GM23338 (cell line): ENCODE results near the gene CUX1. TPM values are rescaled to one million over a fixed set of nuclear protein-coding genes. Genes with fewer than 3 reads are reported as not detected.

ENCODE experiments used
- ATAC-seq: fragments of 200-7000 bp; cut with Tn5 transposase; 3 replicates; pipeline ENCODE4 v1.9.1; 2020
- DNase-seq: peaks from one replicate; pipeline ENCODE4 v3.0.0-alpha.2; 2015; ENCODE audit warnings: low spot score
- H2AFZ ChIP-seq: fragments of 200-600 bp; sonication (generic); 2 replicates; pipeline ENCODE4 v1.8.0; 2016; ENCODE audit warnings: antibody characterized with exemption, mild to moderate bottlenecking, moderate library complexity
- H3F3A ChIP-seq: fragments of 200-600 bp; sonication (generic); replicated peaks from 2 replicates; pipeline ENCODE4 v1.8.0; 2017; ENCODE audit warnings: antibody characterized with exemption, mixed run types, low read depth
- H3K27ac ChIP-seq: fragments of 200-600 bp; sonication (generic); 2 replicates; pipeline ENCODE4 v1.6.1; 2016; ENCODE audit warnings: low read depth
- H3K27me3 ChIP-seq: fragments of 200-600 bp; sonication (generic); 2 replicates; pipeline ENCODE4 v1.8.0; 2016; ENCODE audit warnings: mild to moderate bottlenecking, mixed run types, moderate library complexity; ENCODE audit not compliant: insufficient read depth
- H3K36me3 ChIP-seq: fragments of 200-600 bp; sonication (generic); 2 replicates; pipeline ENCODE4 v1.8.0; 2016; ENCODE audit warnings: mild to moderate bottlenecking; ENCODE audit not compliant: insufficient read depth
- H3K4me1 ChIP-seq: fragments of 200-600 bp; sonication (generic); 2 replicates; pipeline ENCODE4 v1.8.0; 2016; ENCODE audit warnings: mild to moderate bottlenecking, moderate library complexity; ENCODE audit not compliant: insufficient read depth
- H3K4me2 ChIP-seq: fragments of 200-600 bp; sonication (generic); 2 replicates; pipeline ENCODE4 v1.7.1; 2017; ENCODE audit warnings: mixed run types
- H3K4me3 ChIP-seq: fragments of 200-600 bp; sonication (generic); 2 replicates; pipeline ENCODE4 v1.6.1; 2016; ENCODE audit warnings: mixed run types
- H3K79me2 ChIP-seq: fragments of 200-600 bp; sonication (generic); replicated peaks from 2 replicates; pipeline ENCODE4 v1.8.0; 2017; ENCODE audit warnings: mild to moderate bottlenecking; ENCODE audit not compliant: insufficient read depth
- H3K9me2 ChIP-seq: fragments of 200-600 bp; sonication (generic); 2 replicates; pipeline ENCODE4 v1.8.0; 2017; ENCODE audit not compliant: insufficient read depth
- H4K20me1 ChIP-seq: fragments of 200-600 bp; sonication (generic); replicated peaks from 2 replicates; pipeline ENCODE4 v1.8.0; 2017; ENCODE audit warnings: mild to moderate bottlenecking; ENCODE audit not compliant: insufficient read depth
- H3K27ac Mint-ChIP-seq: 2 replicates; pipeline ENCODE4 v1.8.0; 2020; ENCODE audit warnings: inconsistent platforms, mild to moderate bottlenecking, moderate library complexity, mixed read lengths
- H3K27me3 Mint-ChIP-seq: 3 replicates; pipeline ENCODE4 v1.8.0; 2022; ENCODE audit warnings: low read depth, mild to moderate bottlenecking, moderate library complexity, mixed read lengths, inconsistent platforms; ENCODE audit not compliant: insufficient read depth, poor library complexity
- H3K36me3 Mint-ChIP-seq: 3 replicates; pipeline ENCODE4 v1.8.0; 2021; ENCODE audit warnings: low read depth, mild to moderate bottlenecking, inconsistent platforms, moderate library complexity, mixed read lengths
- H3K4me1 Mint-ChIP-seq: 3 replicates; pipeline ENCODE4 v1.8.0; 2020; ENCODE audit warnings: mild to moderate bottlenecking, inconsistent platforms, mixed read lengths
- H3K4me3 Mint-ChIP-seq: 3 replicates; pipeline ENCODE4 v1.8.0; 2021; ENCODE audit warnings: moderate library complexity, mild to moderate bottlenecking, inconsistent platforms, mixed read lengths
- H3K9me3 Mint-ChIP-seq: 3 replicates; pipeline ENCODE4 v1.8.0; 2020; ENCODE audit warnings: moderate library complexity, mild to moderate bottlenecking, inconsistent platforms, mixed read lengths
- EZH2 ChIP-seq: fragments of 200-600 bp; sonication (generic); IDR thresholded peaks from one replicate; pipeline ENCODE4 v1.8.0; 2017; ENCODE audit warnings: antibody characterized with exemption, mild to moderate bottlenecking, low read depth; ENCODE audit not compliant: unreplicated experiment
- EZH2phosphoT487 ChIP-seq: fragments of 200-600 bp; sonication (generic); IDR thresholded peaks from one replicate; pipeline ENCODE4 v1.8.1; 2018; ENCODE audit warnings: antibody characterized with exemption; ENCODE audit not compliant: unreplicated experiment
- JUNB ChIP-seq: IDR thresholded peaks from one replicate; pipeline ENCODE4 v1.6.1; 2016; ENCODE audit warnings: antibody characterized with exemption; ENCODE audit not compliant: unreplicated experiment
- NANOG ChIP-seq: IDR thresholded peaks from 2 replicates; pipeline ENCODE4 v1.6.1; 2016; ENCODE audit warnings: antibody characterized with exemption, borderline replicate concordance
- POLR2AphosphoS5 ChIP-seq: IDR thresholded peaks from 2 replicates; pipeline ENCODE4 v1.6.1; 2016; ENCODE audit warnings: antibody characterized with exemption, low read depth
- STAT1 ChIP-seq: IDR thresholded peaks from one replicate; pipeline ENCODE4 v1.6.1; 2016; ENCODE audit warnings: antibody characterized with exemption; ENCODE audit not compliant: unreplicated experiment
- ZNF114 ChIP-seq: fragments of 250-450 bp; sonication (Bioruptor Pico); IDR thresholded peaks from 2 replicates; pipeline ENCODE4 v1.5.0; 2020; ENCODE audit warnings: mild to moderate bottlenecking, moderate library complexity
- ZNF331 ChIP-seq: fragments of 250-450 bp; sonication (Bioruptor Pico); IDR thresholded peaks from 2 replicates; pipeline ENCODE4 v1.5.0; 2020; ENCODE audit warnings: low read depth, mild to moderate bottlenecking, moderate library complexity
- polyA plus RNA-seq: library from polyadenylated mRNA; unstranded; fragments of >200 nt; fragmentation: Nextera tagmentation; extraction: Ambion mirVana; gene quantifications from 2 replicates; pipeline ENCODE4 v1.2.1, GENCODE V29; 2016
- total RNA-seq: library from RNA; depleted of rRNA; stranded (reverse); fragments of >200 nt; shearing (Covaris generic); gene quantifications from 2 replicates; pipeline ENCODE4 v1.2.3, GENCODE V29; 2014
- TF ChIP-seq, protein P1 (sequence below): IDR thresholded peaks from one replicate; pipeline ENCODE4 v1.6.1; 2018; ENCODE audit warnings: antibody characterized with exemption; ENCODE audit not compliant: unreplicated experiment
- TF ChIP-seq, protein P2 (sequence below), 2 experiments: fragments of 200-600 bp in 1 of 2; sonication (generic) in 1 of 2; conservative IDR thresholded peaks; 2 replicates each; pipeline versions ENCODE4 v1.5.1 to v1.6.1; 2016 to 2017; ENCODE audit warnings: antibody characterized with exemption in 2 of 2, low read depth in 2 of 2, mild to moderate bottlenecking in 2 of 2, moderate library complexity in 1 of 2
- TF ChIP-seq, protein P3 (sequence below): fragments of 250-450 bp; sonication (Bioruptor Pico); IDR thresholded peaks from 2 replicates; pipeline ENCODE4 v1.5.0; 2020; ENCODE audit warnings: mild to moderate bottlenecking, moderate library complexity

CUX1 gene
- total and polyA plus RNA-seq, 2 experiments from 2014 or later, result 49.9 to 64.0 TPM

DNA sequence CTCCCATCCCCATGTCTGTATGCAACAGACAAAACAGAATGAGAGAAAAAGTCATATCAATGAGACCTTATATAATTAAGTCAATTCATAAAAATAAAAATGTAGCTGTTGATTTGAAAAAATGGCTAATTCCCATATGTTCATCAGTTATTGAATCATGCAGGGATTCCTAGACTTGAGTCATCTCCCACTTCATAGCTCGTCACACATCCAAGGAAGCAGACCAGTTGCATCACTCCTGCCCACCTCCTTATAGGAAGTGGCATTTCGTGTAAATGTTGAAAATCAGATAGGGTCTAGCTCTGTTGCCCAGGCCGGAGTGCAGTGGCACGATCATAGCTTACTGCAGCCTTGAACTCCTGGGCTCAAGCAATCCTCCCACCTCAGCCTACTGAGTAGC is 413.2 kb downstream of the CUX1 start (continued):
- TF ChIP-seq EZH2phosphoT487, result no peak
- no peak for TF ChIP-seq STAT1
- TF ChIP-seq ZNF331 (CRISPR knock-in tag), result no peak
- TF ChIP-seq, protein P1, sequence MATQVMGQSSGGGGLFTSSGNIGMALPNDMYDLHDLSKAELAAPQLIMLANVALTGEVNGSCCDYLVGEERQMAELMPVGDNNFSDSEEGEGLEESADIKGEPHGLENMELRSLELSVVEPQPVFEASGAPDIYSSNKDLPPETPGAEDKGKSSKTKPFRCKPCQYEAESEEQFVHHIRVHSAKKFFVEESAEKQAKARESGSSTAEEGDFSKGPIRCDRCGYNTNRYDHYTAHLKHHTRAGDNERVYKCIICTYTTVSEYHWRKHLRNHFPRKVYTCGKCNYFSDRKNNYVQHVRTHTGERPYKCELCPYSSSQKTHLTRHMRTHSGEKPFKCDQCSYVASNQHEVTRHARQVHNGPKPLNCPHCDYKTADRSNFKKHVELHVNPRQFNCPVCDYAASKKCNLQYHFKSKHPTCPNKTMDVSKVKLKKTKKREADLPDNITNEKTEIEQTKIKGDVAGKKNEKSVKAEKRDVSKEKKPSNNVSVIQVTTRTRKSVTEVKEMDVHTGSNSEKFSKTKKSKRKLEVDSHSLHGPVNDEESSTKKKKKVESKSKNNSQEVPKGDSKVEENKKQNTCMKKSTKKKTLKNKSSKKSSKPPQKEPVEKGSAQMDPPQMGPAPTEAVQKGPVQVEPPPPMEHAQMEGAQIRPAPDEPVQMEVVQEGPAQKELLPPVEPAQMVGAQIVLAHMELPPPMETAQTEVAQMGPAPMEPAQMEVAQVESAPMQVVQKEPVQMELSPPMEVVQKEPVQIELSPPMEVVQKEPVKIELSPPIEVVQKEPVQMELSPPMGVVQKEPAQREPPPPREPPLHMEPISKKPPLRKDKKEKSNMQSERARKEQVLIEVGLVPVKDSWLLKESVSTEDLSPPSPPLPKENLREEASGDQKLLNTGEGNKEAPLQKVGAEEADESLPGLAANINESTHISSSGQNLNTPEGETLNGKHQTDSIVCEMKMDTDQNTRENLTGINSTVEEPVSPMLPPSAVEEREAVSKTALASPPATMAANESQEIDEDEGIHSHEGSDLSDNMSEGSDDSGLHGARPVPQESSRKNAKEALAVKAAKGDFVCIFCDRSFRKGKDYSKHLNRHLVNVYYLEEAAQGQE, result no peak
- TF ChIP-seq ZNF114, result no peak
- TF ChIP-seq EZH2, result no peak
- TF ChIP-seq POLR2AphosphoS5, result no peak

DNA sequence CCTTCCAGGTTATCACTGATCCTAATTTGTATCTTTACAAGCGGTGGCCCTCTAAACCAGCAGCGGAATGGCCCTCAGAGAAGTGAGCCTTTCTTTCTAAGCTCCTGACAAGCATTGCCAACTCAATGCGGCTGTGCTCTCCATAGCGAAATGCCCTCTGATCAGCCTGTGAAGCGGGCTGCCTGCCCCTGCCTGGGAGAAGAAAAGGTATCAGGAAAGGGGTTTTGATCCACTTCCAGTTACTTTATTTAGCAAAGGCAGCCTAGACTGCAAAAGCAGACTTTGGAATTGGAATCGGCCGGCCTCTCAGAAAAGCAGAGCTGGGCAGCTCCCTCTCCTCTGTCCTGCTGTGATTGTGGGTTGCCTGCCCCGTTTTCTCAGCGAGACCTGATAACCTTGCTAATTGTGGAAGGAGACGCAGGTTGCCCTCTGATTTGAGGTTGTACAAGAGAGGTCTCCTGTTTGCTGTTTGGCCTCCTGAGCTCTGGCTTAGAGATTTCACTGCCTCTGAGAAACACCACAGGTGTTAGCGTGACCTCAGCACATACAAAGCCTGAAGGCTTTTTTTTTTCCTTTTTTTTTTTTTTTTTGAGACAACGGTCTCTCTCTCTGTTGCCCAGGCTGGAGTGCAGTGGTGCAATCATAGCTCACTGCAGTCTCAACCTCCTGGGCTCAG is 415.3 kb downstream of the CUX1 start:
- Histone ChIP-seq H3K27ac (no peak overlapping the region), H3K4me3 (no peak overlapping the region), H2AFZ (no peak overlapping the region), H3K4me1 (no peaks in the 10 kb centered on the region), H4K20me1 (peaks cover 12% of the 10 kb centered on the region; the same call in 1 of the 2 replicates), H3F3A (0 out of 2 replicates have a peak, but pooled peaks cover 5% of the 10 kb centered on the region), H3K9me2 (no peaks in the 10 kb centered on the region), H3K36me3 (no peaks in the 10 kb centered on the region; the same call in 1 of the 2 replicates), H3K4me2 (no peak overlapping the region), H3K27me3 (no peaks in the 10 kb centered on the region), H3K79me2 (no peaks in the 10 kb centered on the region)
- Mint-ChIP-seq H3K4me1 (no peaks in the 10 kb centered on the region), H3K36me3 (peaks cover 46% of the 10 kb centered on the region), H3K4me3 (no peak overlapping the region), H3K9me3 (no peaks in the 10 kb centered on the region), H3K27ac (no peak overlapping the region), H3K27me3 (peaks cover 12% of the 10 kb centered on the region)
- ATAC-seq (no peak), DNase-seq (no peak)
- no peak for TF ChIP-seq ZNF331 (CRISPR knock-in tag)
- TF ChIP-seq NANOG, result no peak
- no peak for TF ChIP-seq EZH2
- TF ChIP-seq, protein P2, sequence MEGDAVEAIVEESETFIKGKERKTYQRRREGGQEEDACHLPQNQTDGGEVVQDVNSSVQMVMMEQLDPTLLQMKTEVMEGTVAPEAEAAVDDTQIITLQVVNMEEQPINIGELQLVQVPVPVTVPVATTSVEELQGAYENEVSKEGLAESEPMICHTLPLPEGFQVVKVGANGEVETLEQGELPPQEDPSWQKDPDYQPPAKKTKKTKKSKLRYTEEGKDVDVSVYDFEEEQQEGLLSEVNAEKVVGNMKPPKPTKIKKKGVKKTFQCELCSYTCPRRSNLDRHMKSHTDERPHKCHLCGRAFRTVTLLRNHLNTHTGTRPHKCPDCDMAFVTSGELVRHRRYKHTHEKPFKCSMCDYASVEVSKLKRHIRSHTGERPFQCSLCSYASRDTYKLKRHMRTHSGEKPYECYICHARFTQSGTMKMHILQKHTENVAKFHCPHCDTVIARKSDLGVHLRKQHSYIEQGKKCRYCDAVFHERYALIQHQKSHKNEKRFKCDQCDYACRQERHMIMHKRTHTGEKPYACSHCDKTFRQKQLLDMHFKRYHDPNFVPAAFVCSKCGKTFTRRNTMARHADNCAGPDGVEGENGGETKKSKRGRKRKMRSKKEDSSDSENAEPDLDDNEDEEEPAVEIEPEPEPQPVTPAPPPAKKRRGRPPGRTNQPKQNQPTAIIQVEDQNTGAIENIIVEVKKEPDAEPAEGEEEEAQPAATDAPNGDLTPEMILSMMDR (conservative IDR thresholded peaks at IDR 0.05; ENCODE audit: low read depth in 2 of 2), result no peak
- TF ChIP-seq, protein P3, sequence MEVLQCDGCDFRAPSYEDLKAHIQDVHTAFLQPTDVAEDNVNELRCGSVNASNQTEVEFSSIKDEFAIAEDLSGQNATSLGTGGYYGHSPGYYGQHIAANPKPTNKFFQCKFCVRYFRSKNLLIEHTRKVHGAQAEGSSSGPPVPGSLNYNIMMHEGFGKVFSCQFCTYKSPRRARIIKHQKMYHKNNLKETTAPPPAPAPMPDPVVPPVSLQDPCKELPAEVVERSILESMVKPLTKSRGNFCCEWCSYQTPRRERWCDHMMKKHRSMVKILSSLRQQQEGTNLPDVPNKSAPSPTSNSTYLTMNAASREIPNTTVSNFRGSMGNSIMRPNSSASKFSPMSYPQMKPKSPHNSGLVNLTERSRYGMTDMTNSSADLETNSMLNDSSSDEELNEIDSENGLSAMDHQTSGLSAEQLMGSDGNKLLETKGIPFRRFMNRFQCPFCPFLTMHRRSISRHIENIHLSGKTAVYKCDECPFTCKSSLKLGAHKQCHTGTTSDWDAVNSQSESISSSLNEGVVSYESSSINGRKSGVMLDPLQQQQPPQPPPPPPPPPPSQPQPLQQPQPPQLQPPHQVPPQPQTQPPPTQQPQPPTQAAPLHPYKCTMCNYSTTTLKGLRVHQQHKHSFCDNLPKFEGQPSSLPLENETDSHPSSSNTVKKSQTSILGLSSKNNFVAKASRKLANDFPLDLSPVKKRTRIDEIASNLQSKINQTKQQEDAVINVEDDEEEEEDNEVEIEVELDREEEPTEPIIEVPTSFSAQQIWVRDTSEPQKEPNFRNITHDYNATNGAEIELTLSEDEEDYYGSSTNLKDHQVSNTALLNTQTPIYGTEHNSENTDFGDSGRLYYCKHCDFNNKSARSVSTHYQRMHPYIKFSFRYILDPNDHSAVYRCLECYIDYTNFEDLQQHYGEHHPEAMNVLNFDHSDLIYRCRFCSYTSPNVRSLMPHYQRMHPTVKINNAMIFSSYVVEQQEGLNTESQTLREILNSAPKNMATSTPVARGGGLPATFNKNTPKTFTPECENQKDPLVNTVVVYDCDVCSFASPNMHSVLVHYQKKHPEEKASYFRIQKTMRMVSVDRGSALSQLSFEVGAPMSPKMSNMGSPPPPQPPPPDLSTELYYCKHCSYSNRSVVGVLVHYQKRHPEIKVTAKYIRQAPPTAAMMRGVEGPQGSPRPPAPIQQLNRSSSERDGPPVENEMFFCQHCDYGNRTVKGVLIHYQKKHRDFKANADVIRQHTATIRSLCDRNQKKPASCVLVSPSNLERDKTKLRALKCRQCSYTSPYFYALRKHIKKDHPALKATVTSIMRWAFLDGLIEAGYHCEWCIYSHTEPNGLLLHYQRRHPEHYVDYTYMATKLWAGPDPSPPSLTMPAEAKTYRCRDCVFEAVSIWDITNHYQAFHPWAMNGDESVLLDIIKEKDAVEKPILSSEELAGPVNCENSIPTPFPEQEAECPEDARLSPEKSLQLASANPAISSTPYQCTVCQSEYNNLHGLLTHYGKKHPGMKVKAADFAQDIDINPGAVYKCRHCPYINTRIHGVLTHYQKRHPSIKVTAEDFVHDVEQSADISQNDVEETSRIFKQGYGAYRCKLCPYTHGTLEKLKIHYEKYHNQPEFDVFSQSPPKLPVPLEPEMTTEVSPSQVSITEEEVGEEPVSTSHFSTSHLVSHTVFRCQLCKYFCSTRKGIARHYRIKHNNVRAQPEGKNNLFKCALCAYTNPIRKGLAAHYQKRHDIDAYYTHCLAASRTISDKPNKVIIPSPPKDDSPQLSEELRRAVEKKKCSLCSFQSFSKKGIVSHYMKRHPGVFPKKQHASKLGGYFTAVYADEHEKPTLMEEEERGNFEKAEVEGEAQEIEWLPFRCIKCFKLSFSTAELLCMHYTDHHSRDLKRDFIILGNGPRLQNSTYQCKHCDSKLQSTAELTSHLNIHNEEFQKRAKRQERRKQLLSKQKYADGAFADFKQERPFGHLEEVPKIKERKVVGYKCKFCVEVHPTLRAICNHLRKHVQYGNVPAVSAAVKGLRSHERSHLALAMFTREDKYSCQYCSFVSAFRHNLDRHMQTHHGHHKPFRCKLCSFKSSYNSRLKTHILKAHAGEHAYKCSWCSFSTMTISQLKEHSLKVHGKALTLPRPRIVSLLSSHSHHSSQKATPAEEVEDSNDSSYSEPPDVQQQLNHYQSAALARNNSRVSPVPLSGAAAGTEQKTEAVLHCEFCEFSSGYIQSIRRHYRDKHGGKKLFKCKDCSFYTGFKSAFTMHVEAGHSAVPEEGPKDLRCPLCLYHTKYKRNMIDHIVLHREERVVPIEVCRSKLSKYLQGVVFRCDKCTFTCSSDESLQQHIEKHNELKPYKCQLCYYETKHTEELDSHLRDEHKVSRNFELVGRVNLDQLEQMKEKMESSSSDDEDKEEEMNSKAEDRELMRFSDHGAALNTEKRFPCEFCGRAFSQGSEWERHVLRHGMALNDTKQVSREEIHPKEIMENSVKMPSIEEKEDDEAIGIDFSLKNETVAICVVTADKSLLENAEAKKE, result no peak
- no peak for TF ChIP-seq POLR2AphosphoS5
- TF ChIP-seq JUNB, result no peak
